ENCODE measurements around the gene ZNF32. TPM values are rescaled to one million over a fixed set of nuclear protein-coding genes. Genes with fewer than 3 reads are reported as not detected.

The ZNF32 gene
- total RNA-seq, 1 experiment from 2014 or later: 23.9 TPM

DNA sequence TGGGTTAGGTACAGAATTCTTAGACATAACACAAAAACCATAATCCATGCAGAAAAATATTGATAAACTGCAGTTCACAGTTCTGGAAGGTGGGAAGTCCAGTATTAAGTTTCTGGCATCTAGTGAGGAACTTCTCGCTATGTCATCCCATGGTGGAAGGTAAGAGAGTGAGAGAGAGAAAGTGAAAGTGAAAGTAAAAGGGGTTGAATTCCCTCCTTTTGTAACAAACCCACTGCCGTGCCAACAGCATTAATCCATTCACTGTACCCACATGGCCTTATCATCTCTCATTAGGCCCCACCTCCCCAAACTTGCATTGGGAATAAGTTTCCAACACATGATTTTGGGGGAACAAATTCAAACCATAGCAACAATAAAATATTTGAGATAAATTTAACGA is 25.3 kb downstream of the ZNF32 start:
- no peaks in the 10 kb centered on the region for H3K4me1 Mint-ChIP-seq
- no peaks in the 10 kb centered on the region for H3K27me3 Mint-ChIP-seq (ENCODE audit: low read depth)

More for the DNA sequence above, 25.3 kb downstream of the ZNF32 start:
- Mint-ChIP-seq H3K27ac (no peak overlapping the region), H3K36me3 (peaks cover 11% of the 10 kb centered on the region), H3K9me3 (peaks cover 43% of the 10 kb centered on the region), H3K4me3 (no peak overlapping the region)
- TF ChIP-seq ZNF416 (CRISPR knock-in tag; IDR thresholded peaks at IDR 0.05) (no peak), FOXK1 (CRISPR knock-in tag; IDR thresholded peaks at IDR 0.05) (no peak), CREM (CRISPR knock-in tag; IDR thresholded peaks at IDR 0.05) (no peak), SP1 (CRISPR knock-in tag; conservative IDR thresholded peaks at IDR 0.05) (no peak), FOXJ3 (CRISPR knock-in tag; IDR thresholded peaks at IDR 0.05; ENCODE audit: borderline replicate concordance) (no peak), IRF2 (CRISPR knock-in tag; IDR thresholded peaks at IDR 0.05; ENCODE audit: borderline replicate concordance, low read depth) (no peak), TCF7 (CRISPR knock-in tag; IDR thresholded peaks at IDR 0.05; ENCODE audit: low read depth) (no peak), KAT7 (CRISPR knock-in tag; IDR thresholded peaks at IDR 0.05; ENCODE audit: borderline replicate concordance) (no peak), GABPB1 (CRISPR knock-in tag; IDR thresholded peaks at IDR 0.05) (no peak)
- TF ChIP-seq, protein P1, sequence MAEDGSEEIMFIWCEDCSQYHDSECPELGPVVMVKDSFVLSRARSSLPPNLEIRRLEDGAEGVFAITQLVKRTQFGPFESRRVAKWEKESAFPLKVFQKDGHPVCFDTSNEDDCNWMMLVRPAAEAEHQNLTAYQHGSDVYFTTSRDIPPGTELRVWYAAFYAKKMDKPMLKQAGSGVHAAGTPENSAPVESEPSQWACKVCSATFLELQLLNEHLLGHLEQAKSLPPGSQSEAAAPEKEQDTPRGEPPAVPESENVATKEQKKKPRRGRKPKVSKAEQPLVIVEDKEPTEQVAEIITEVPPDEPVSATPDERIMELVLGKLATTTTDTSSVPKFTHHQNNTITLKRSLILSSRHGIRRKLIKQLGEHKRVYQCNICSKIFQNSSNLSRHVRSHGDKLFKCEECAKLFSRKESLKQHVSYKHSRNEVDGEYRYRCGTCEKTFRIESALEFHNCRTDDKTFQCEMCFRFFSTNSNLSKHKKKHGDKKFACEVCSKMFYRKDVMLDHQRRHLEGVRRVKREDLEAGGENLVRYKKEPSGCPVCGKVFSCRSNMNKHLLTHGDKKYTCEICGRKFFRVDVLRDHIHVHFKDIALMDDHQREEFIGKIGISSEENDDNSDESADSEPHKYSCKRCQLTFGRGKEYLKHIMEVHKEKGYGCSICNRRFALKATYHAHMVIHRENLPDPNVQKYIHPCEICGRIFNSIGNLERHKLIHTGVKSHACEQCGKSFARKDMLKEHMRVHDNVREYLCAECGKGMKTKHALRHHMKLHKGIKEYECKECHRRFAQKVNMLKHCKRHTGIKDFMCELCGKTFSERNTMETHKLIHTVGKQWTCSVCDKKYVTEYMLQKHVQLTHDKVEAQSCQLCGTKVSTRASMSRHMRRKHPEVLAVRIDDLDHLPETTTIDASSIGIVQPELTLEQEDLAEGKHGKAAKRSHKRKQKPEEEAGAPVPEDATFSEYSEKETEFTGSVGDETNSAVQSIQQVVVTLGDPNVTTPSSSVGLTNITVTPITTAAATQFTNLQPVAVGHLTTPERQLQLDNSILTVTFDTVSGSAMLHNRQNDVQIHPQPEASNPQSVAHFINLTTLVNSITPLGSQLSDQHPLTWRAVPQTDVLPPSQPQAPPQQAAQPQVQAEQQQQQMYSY (CRISPR knock-in tag; IDR thresholded peaks at IDR 0.05): no peak
- TF ChIP-seq, protein P2, sequence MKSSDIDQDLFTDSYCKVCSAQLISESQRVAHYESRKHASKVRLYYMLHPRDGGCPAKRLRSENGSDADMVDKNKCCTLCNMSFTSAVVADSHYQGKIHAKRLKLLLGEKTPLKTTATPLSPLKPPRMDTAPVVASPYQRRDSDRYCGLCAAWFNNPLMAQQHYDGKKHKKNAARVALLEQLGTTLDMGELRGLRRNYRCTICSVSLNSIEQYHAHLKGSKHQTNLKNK (CRISPR knock-in tag; IDR thresholded peaks at IDR 0.05): no peak
- TF ChIP-seq, protein P3, sequence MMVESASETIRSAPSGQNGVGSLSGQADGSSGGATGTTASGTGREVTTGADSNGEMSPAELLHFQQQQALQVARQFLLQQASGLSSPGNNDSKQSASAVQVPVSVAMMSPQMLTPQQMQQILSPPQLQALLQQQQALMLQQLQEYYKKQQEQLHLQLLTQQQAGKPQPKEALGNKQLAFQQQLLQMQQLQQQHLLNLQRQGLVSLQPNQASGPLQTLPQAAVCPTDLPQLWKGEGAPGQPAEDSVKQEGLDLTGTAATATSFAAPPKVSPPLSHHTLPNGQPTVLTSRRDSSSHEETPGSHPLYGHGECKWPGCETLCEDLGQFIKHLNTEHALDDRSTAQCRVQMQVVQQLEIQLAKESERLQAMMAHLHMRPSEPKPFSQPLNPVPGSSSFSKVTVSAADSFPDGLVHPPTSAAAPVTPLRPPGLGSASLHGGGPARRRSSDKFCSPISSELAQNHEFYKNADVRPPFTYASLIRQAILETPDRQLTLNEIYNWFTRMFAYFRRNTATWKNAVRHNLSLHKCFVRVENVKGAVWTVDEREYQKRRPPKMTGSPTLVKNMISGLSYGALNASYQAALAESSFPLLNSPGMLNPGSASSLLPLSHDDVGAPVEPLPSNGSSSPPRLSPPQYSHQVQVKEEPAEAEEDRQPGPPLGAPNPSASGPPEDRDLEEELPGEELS (CRISPR knock-in tag; IDR thresholded peaks at IDR 0.05): no peak
- TF ChIP-seq, protein P4, sequence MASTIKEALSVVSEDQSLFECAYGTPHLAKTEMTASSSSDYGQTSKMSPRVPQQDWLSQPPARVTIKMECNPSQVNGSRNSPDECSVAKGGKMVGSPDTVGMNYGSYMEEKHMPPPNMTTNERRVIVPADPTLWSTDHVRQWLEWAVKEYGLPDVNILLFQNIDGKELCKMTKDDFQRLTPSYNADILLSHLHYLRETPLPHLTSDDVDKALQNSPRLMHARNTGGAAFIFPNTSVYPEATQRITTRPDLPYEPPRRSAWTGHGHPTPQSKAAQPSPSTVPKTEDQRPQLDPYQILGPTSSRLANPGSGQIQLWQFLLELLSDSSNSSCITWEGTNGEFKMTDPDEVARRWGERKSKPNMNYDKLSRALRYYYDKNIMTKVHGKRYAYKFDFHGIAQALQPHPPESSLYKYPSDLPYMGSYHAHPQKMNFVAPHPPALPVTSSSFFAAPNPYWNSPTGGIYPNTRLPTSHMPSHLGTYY (CRISPR knock-in tag; IDR thresholded peaks at IDR 0.05): no peak
- TF ChIP-seq, protein P5, sequence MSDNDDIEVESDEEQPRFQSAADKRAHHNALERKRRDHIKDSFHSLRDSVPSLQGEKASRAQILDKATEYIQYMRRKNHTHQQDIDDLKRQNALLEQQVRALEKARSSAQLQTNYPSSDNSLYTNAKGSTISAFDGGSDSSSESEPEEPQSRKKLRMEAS (CRISPR knock-in tag; IDR thresholded peaks at IDR 0.05): no peak
- TF ChIP-seq, protein P6, sequence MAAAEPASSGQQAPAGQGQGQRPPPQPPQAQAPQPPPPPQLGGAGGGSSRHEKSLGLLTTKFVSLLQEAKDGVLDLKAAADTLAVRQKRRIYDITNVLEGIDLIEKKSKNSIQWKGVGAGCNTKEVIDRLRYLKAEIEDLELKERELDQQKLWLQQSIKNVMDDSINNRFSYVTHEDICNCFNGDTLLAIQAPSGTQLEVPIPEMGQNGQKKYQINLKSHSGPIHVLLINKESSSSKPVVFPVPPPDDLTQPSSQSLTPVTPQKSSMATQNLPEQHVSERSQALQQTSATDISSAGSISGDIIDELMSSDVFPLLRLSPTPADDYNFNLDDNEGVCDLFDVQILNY (CRISPR knock-in tag; IDR thresholded peaks at IDR 0.05): no peak
- TF ChIP-seq, protein P7, sequence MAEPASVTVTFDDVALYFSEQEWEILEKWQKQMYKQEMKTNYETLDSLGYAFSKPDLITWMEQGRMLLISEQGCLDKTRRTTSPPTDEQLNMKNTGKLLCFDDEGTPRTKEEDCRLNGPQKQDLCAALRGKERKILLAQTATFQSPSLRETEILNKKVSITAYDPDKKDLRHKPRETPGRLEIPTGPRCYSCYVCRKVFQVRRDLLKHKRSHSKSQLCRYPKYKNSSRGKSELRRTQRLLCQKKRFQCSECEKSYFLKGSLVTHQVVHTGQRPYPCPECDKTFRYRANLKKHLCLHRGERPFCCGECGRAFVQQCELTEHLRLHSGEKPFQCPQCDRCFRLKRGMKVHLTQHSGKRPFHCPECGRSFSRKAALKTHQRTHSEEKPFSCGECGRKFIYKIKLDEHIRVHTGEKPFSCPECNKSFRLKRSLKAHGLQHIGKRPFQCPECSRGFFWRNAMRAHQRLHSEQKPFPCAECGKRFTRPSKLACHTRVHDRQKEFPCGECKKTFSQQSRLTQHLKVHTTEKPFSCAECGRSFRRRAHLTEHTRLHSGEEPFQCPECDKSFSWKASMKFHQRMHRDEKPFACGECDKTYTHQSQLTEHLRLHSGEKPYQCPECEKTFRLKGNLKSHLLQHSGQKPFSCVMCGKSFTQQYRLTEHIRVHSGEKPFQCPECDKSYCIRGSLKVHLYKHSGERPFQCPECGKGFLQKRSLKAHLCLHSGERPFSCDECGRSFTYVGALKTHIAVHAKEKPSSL (CRISPR knock-in tag; conservative IDR thresholded peaks at IDR 0.05): no peak
- ATAC-seq (no peak), DNase-seq (ENCODE audit: low spot score) (no peak)
- ChIA-PET POLR2A (no interaction called here), CTCF (no interaction called here)

Measured in WTC11 (cell line).